Measurements from ENCODE around the gene LBHD2.

Gene LBHD2

GRCh38 chr14:103125098-103126070, 41.4 kb downstream of the LBHD2 start:
- no peak for TF ChIP-seq CTCF (IDR thresholded peaks at IDR 0.05; ENCODE audit: low read depth, low read length)

DNA sequence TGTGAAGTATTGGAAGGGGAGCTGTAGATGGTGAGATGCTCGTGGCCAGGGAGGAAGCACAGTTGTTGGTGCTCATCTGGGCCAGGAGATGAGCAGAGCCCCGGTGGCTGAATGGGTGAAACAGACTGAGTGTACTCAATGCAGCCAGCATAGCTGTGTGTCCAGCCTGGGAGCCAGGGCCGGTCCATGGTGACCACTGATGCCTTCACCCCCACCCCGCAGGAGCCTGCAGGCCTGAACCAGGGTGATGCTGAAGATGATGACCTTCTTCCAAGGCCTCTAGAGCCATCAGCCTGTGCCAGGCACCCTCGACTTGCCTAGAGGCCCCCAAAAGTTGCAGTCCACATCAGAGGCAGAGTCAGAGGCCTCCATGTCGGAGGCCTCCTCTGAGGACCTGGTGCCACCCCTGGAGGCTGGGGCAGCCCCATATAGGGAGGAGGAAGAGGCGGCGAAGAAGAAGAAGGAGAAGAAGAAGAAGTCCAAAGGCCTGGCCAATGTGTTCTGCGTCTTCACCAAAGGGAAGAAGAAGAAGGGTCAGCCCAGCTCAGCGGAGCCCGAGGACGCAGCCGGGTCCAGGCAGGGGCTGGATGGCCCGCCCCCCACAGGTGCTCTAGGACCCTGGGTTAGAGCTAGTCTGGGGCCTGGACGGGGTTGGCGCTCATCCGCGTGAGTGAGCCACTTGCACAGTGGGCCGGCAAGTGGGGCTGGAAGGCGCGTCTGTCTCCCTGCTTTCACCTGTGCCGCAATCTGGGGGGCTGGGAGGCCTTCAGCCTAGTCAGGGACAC, 42.3 kb downstream of the LBHD2 start:
- H3K4me3 ChIP-seq (ENCODE audit: low read depth, low read length) = no peak overlapping the region
- no peak for TF ChIP-seq CTCF (IDR thresholded peaks at IDR 0.05; ENCODE audit: low read depth, low read length)

More at GRCh38 chr14:103125098-103126070, 41.4 kb downstream of the LBHD2 start:
- no peak overlapping the region for H3K4me3 ChIP-seq (ENCODE audit: low read depth, low read length)

DNA sequence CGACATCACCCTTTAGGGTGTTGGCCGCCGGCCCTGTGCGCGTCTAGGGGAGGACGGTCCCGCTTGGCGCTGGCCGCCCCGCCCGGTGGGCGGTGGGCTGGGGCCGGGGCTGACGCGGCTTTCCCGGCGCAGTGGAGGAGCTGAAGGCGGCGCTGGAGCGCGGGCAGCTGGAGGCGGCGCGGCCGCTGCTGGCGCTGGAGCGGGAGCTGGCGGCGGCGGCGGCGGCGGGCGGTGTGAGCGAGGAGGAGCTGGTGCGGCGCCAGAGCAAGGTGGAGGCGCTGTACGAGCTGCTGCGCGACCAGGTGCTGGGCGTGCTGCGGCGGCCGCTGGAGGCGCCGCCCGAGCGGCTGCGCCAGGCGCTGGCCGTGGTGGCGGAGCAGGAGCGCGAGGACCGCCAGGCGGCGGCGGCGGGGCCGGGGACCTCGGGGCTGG, 42.9 kb downstream of the LBHD2 start:
- TF ChIP-seq CTCF (IDR thresholded peaks at IDR 0.05; ENCODE audit: low read depth, low read length) = no peak
- H3K4me3 ChIP-seq (ENCODE audit: low read depth, low read length) = no peak overlapping the region

GRCh38 chr14:103127356-103127755, 43.3 kb downstream of the LBHD2 start:
- H3K4me3 ChIP-seq (ENCODE audit: low read depth, low read length) = no peak overlapping the region
- no peak for TF ChIP-seq CTCF (IDR thresholded peaks at IDR 0.05; ENCODE audit: low read depth, low read length)

DNA sequence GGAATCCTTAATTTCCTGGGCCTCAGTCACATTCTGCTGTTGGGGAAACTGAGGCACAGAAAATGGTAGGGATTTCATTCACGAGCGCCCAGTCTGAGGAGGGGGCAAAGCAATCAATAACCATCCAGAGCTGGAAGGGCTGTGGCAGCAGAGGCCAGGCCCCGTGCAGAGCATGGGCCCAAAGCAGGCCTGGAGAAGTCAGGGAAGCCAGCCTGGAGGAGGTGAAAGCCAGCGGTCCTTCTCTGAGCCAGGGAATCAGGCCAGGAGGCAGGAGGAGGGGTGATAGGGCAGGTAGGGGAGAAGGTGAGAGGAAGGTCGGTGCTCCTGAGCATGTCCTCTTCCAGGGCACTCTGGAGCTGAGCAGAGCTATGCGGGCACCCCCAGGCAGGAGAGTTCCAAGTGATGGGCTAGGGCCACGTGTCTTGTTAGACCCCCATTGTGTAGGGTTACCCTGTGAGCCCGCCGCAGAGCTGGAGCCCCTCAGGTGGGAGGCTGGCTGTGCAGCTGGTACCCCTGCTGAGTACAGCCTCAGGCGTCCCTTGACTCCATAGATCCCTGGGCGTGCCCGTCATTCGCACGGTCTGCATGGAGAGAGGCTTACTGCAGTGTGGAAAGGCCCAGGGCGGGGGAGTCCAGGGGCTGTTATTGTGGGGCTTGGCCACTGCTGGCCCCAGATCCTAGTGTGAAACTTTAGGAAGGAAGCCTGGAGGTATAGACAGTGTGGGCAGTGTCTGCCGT, 44.0 kb downstream of the LBHD2 start:
- no peak overlapping the region for H3K4me3 ChIP-seq (ENCODE audit: low read depth, low read length)
- no peak for TF ChIP-seq CTCF (IDR thresholded peaks at IDR 0.05; ENCODE audit: low read depth, low read length)

DNA sequence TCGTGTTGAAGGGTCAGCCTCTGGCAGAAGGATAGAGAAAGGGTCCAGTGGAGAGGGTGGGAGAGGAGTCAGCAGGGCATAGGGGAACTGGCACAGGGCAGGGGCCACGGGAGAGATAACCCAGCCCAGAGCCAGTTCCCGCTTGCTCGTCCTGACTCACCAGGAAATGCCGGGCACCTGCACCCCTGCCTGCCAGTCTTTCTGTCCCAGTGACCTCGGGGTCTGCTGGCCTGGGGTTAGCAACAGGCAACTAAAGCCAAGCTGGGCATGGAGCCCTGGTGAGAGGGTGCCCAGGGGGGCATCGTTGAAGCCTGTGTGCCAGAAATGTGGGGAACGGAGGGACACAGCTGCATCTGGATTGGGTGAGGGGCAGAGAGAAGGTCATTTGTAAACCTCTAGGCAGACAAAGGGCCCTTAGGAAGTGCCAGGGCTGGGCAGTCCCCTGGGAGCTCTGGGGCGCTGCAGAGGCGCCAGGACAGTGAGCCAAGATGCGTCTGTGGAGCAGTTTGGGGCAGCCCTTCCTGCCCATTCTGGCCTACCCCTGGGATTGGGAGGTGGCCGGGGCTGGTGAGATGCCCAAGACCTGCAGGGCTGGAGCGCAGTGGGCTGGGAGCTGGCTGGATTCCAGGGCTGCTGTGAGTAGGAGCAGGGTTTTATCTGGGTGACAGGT, 44.8 kb downstream of the LBHD2 start:
- H3K4me3 ChIP-seq (ENCODE audit: low read depth, low read length) = no peak overlapping the region
- TF ChIP-seq CTCF (IDR thresholded peaks at IDR 0.05; ENCODE audit: low read depth, low read length) = no peak
